SJSA1 (cell line): ENCODE measurements around the gene TEX11. TPM values are rescaled to one million over a fixed set of nuclear protein-coding genes. Genes with fewer than 3 reads are reported as not detected.
"Not testable (repeated sequence)": the region's sequence is repeated elsewhere in the genome, so short reads cannot be mapped to it uniquely, and the experiment has no call there.

Experiments used
- DNase-seq, 2 experiments: peaks; one replicate each; pipeline ENCODE4 v3.0.0-alpha.2; 2015 to 2020; ENCODE audit warnings: low spot score in 2 of 2, low read depth in 1 of 2
- H3K27ac ChIP-seq: fragments of 250-450 bp; sonication (Bioruptor Pico); 2 replicates; pipeline ENCODE4 v1.5.1; 2020; ENCODE audit warnings: mild to moderate bottlenecking, moderate library complexity
- H3K27me3 ChIP-seq: fragments of 250-450 bp; sonication (Bioruptor Pico); replicated peaks from 2 replicates; pipeline ENCODE4 v1.5.1; 2020; ENCODE audit warnings: mild to moderate bottlenecking, moderate library complexity
- H3K36me3 ChIP-seq: fragments of 250-450 bp; sonication (Bioruptor Pico); 2 replicates; pipeline ENCODE4 v1.5.1; 2020; ENCODE audit warnings: mild to moderate bottlenecking
- H3K4me1 ChIP-seq: fragments of 250-450 bp; sonication (Bioruptor Pico); replicated peaks from 2 replicates; pipeline ENCODE4 v1.6.1; 2021; ENCODE audit warnings: mild to moderate bottlenecking
- H3K4me3 ChIP-seq: fragments of 250-450 bp; sonication (Bioruptor Pico); 2 replicates; pipeline ENCODE4 v1.5.1; 2020; ENCODE audit warnings: mild to moderate bottlenecking
- H3K9me3 ChIP-seq: fragments of 250-450 bp; sonication (Bioruptor Pico); replicated peaks from 2 replicates; pipeline ENCODE4 v1.5.1; 2020; ENCODE audit warnings: mild to moderate bottlenecking
- total RNA-seq: library from RNA; depleted of rRNA; stranded (reverse); fragments of >200 nt; shearing (Covaris generic); gene quantifications from 2 replicates; pipeline ENCODE4 v1.2.3, GENCODE V29; 2014

Gene TEX11
- total RNA-seq, 1 experiment from 2014 or later = 41.4 TPM

GRCh38 chrX:70613295-70613694 is 295.2 kb downstream of the TEX11 start:
- H3K27ac ChIP-seq = peak overlapping the region; percentile 89

GRCh38 chrX:70605352-70605751 is 303.2 kb downstream of the TEX11 start:
- DNase-seq = no peak
- Histone ChIP-seq H3K9me3 (no peaks in the 10 kb centered on the region), H3K27me3 (no peaks in the 10 kb centered on the region), H3K36me3 (peaks cover 16% of the 10 kb centered on the region), H3K4me1 (peaks cover 2% of the 10 kb centered on the region), H3K27ac (no peak overlapping the region), H3K4me3 (no peak overlapping the region)

More at GRCh38 chrX:70613295-70613694, 295.2 kb downstream of the TEX11 start:
- peak; percentile 80 to 81 for DNase-seq
- Histone ChIP-seq H3K36me3 (no peaks in the 10 kb centered on the region), H3K27me3 (no peaks in the 10 kb centered on the region), H3K4me3 (peak overlapping the region; percentile 34), H3K4me1 (peaks cover 52% of the 10 kb centered on the region), H3K9me3 (no peaks in the 10 kb centered on the region)

GRCh38 chrX:70592091-70592490 is 316.4 kb downstream of the TEX11 start:
- peak; percentile 57 for DNase-seq
- 0 out of 2 replicates have a peak overlapping the region, but pooled peaks have one; percentile 38 for H3K27ac ChIP-seq

GRCh38 chrX:70587158-70587557 is 321.4 kb downstream of the TEX11 start:
- not testable (repeated sequence) for H3K4me1 ChIP-seq, H3K9me3 ChIP-seq, H3K27ac ChIP-seq, H3K27me3 ChIP-seq, H3K4me3 ChIP-seq, DNase-seq, H3K36me3 ChIP-seq

More at GRCh38 chrX:70592091-70592490, 316.4 kb downstream of the TEX11 start:
- H3K9me3 ChIP-seq = no peaks in the 10 kb centered on the region
- no peak overlapping the region for H3K4me3 ChIP-seq
- peaks cover 10% of the 10 kb centered on the region for H3K4me1 ChIP-seq
- peaks cover 11% of the 10 kb centered on the region for H3K36me3 ChIP-seq
- no peaks in the 10 kb centered on the region for H3K27me3 ChIP-seq

GRCh38 chrX:70577442-70577841 is 331.1 kb downstream of the TEX11 start:
- no peaks in the 10 kb centered on the region; the same call in 1 of the 2 replicates for H3K36me3 ChIP-seq
- no peak for DNase-seq
- H3K4me3 ChIP-seq = no peak overlapping the region
- no peaks in the 10 kb centered on the region for H3K9me3 ChIP-seq
- H3K27ac ChIP-seq = no peak overlapping the region
- no peaks in the 10 kb centered on the region for H3K27me3 ChIP-seq
- no peaks in the 10 kb centered on the region for H3K4me1 ChIP-seq

- not testable (repeated sequence) for H3K4me1 ChIP-seq, H3K9me3 ChIP-seq, H3K27me3 ChIP-seq, DNase-seq, H3K36me3 ChIP-seq, H3K4me3 ChIP-seq, H3K27ac ChIP-seq
Observed at GRCh38 chrX:70569922-70570576, 338.5 kb downstream of the TEX11 start.

- no peak overlapping the region for H3K4me3 ChIP-seq
- no peak for DNase-seq
Observed at GRCh38 chrX:70554948-70555347, 353.6 kb downstream of the TEX11 start.

GRCh38 chrX:70554523-70554922 is 354.0 kb downstream of the TEX11 start:
- no peaks in the 10 kb centered on the region for H3K4me1 ChIP-seq
- DNase-seq = no peak
- H3K36me3 ChIP-seq = peaks cover 2% of the 10 kb centered on the region; the same call in 1 of the 2 replicates
- no peaks in the 10 kb centered on the region for H3K9me3 ChIP-seq
- H3K27me3 ChIP-seq = no peaks in the 10 kb centered on the region
- H3K27ac ChIP-seq = no peak overlapping the region
- H3K4me3 ChIP-seq = no peak overlapping the region

More at GRCh38 chrX:70554948-70555347, 353.6 kb downstream of the TEX11 start:
- Histone ChIP-seq H3K9me3 (no peaks in the 10 kb centered on the region), H3K36me3 (peaks cover 2% of the 10 kb centered on the region; the same call in 1 of the 2 replicates), H3K4me1 (no peaks in the 10 kb centered on the region), H3K27ac (no peak overlapping the region), H3K27me3 (no peaks in the 10 kb centered on the region)

- H3K4me1 ChIP-seq = no peaks in the 10 kb centered on the region
- H3K4me3 ChIP-seq = no peak overlapping the region
- H3K9me3 ChIP-seq = no peaks in the 10 kb centered on the region
- peak in 1 of 2 experiments; percentile 1 for DNase-seq
- H3K27me3 ChIP-seq = no peaks in the 10 kb centered on the region
- H3K36me3 ChIP-seq = peaks cover 2% of the 10 kb centered on the region; the same call in 1 of the 2 replicates
- H3K27ac ChIP-seq = no peak overlapping the region
Observed at GRCh38 chrX:70554081-70554480, 354.4 kb downstream of the TEX11 start.

GRCh38 chrX:70553516-70553915 is 355.0 kb downstream of the TEX11 start:
- H3K27me3 ChIP-seq = no peaks in the 10 kb centered on the region
- no peaks in the 10 kb centered on the region for H3K9me3 ChIP-seq
- DNase-seq = no peak

GRCh38 chrX:70552130-70552704 is 356.3 kb downstream of the TEX11 start:
- Histone ChIP-seq H3K27ac (no peak overlapping the region), H3K4me3 (no peak overlapping the region), H3K36me3 (peaks cover 2% of the 10 kb centered on the region; the same call in 1 of the 2 replicates), H3K27me3 (no peaks in the 10 kb centered on the region), H3K4me1 (no peaks in the 10 kb centered on the region), H3K9me3 (no peaks in the 10 kb centered on the region)
- DNase-seq = no peak

More at GRCh38 chrX:70553516-70553915, 355.0 kb downstream of the TEX11 start:
- peaks cover 2% of the 10 kb centered on the region; the same call in 1 of the 2 replicates for H3K36me3 ChIP-seq
- no peak overlapping the region for H3K27ac ChIP-seq
- no peaks in the 10 kb centered on the region for H3K4me1 ChIP-seq
- H3K4me3 ChIP-seq = no peak overlapping the region

GRCh38 chrX:70549429-70549828 is 359.1 kb downstream of the TEX11 start:
- no peak for DNase-seq
- no peaks in the 10 kb centered on the region for H3K27me3 ChIP-seq
- peaks cover 2% of the 10 kb centered on the region; the same call in 1 of the 2 replicates for H3K36me3 ChIP-seq
- H3K9me3 ChIP-seq = no peaks in the 10 kb centered on the region
- no peak overlapping the region for H3K4me3 ChIP-seq
- H3K4me1 ChIP-seq = no peaks in the 10 kb centered on the region
- no peak overlapping the region for H3K27ac ChIP-seq

GRCh38 chrX:70535198-70535597 is 373.3 kb downstream of the TEX11 start:
- no peak for DNase-seq
- H3K27ac ChIP-seq = no peak overlapping the region
- no peaks in the 10 kb centered on the region for H3K27me3 ChIP-seq
- no peak overlapping the region for H3K4me3 ChIP-seq
- H3K4me1 ChIP-seq = no peaks in the 10 kb centered on the region
- no peaks in the 10 kb centered on the region for H3K36me3 ChIP-seq
- no peaks in the 10 kb centered on the region for H3K9me3 ChIP-seq

GRCh38 chrX:70527610-70528345 is 380.7 kb downstream of the TEX11 start:
- Histone ChIP-seq H3K9me3 (no peaks in the 10 kb centered on the region), H3K27ac (no peak overlapping the region), H3K4me1 (no peaks in the 10 kb centered on the region), H3K27me3 (no peaks in the 10 kb centered on the region), H3K36me3 (peaks cover 7% of the 10 kb centered on the region; the same call in 1 of the 2 replicates), H3K4me3 (no peak overlapping the region)
- DNase-seq = no peak
